B cell (primary cell): ENCODE results near the gene LEPR. TPM values are rescaled to one million over a fixed set of nuclear protein-coding genes. Genes with fewer than 3 reads are reported as not detected.

Source experiments
- ATAC-seq: fragments of 200-7000 bp; cut with Tn5 transposase; one replicate; pipeline ENCODE4 v1.10.0; 2021; ENCODE audit warnings: low read depth, mild to moderate bottlenecking, moderate number of reproducible peaks, moderate library complexity
- CTCF ChIA-PET: fragments of 350-600 bp; sonication (Branson Sonifier 250); formaldehyde crosslinking; loops from one replicate; lab custom pipeline; 2021; ENCODE audit warnings: antibody characterized with exemption, inconsistent platforms; lab: Charles Lee
- POLR2A ChIA-PET: fragments of 350-600 bp; sonication (Branson Sonifier 250); formaldehyde crosslinking; loops from one replicate; lab custom pipeline; 2021; ENCODE audit warnings: antibody characterized with exemption; lab: Charles Lee
- DNase-seq: peaks from one replicate; pipeline ENCODE4 v3.0.0; 2013
- H2AFZ ChIP-seq: 2 replicates; pipeline ENCODE4 v1.6.1; 2012; ENCODE audit warnings: mild to moderate bottlenecking, low read depth, low read length; ENCODE audit not compliant: insufficient read depth, poor library complexity, severe bottlenecking
- H3K27ac ChIP-seq, 2 donors: 1 replicate in 1 of 2; 2 replicates in 1 of 2; pipeline ENCODE4 v1.5.1; 2012 to 2013; ENCODE audit warnings: low read length in 2 of 2, mild to moderate bottlenecking in 2 of 2, moderate library complexity in 1 of 2
- H3K27me3 ChIP-seq, 4 experiments: fragments of 200-600 bp in 1 of 4; sonication (generic) in 1 of 4; replicated peaks in 1 of 4; 1 replicate in 2 of 4; 2 replicates in 2 of 4; pipeline versions ENCODE4 v1.6.1 to v1.7.0; 2013 to 2016; ENCODE audit warnings: low read length in 3 of 4, mild to moderate bottlenecking in 2 of 4, mixed read lengths in 1 of 4, moderate library complexity in 1 of 4; ENCODE audit not compliant: insufficient read depth in 4 of 4, control insufficient read depth in 3 of 4; ENCODE audit errors: control extremely low read depth in 1 of 4
- H3K36me3 ChIP-seq, 2 experiments: replicated peaks in 1 of 2; 1 replicate in 1 of 2; 2 replicates in 1 of 2; pipeline versions ENCODE4 v1.6.1 to v1.7.1; 2013; ENCODE audit warnings: low read length in 1 of 2; ENCODE audit not compliant: insufficient read depth in 2 of 2, control insufficient read depth in 1 of 2; ENCODE audit errors: control extremely low read depth in 1 of 2, extremely low read depth in 1 of 2
- H3K4me1 ChIP-seq, 2 donors: fragments of 200-600 bp in 1 of 2; sonication (generic) in 1 of 2; 1 replicate in 1 of 2; 2 replicates in 1 of 2; pipeline versions ENCODE4 v1.5.1 to v1.6.1; 2013 to 2017; ENCODE audit warnings: low read length in 2 of 2; ENCODE audit not compliant: control insufficient read depth in 2 of 2, insufficient read depth in 2 of 2
- H3K4me2 ChIP-seq: replicated peaks from 2 replicates; pipeline ENCODE3; 2012; ENCODE audit warnings: mild to moderate bottlenecking, low read depth, low read length; ENCODE audit not compliant: poor library complexity, severe bottlenecking
- H3K4me3 ChIP-seq, 5 experiments: fragments of 200-600 bp in 1 of 5; sonication (generic) in 1 of 5; 1 replicate in 3 of 5; 2 replicates in 2 of 5; pipeline versions ENCODE4 v1.5.1 to v1.7.0; 2011 to 2016; ENCODE audit warnings: low read length in 4 of 5, mild to moderate bottlenecking in 4 of 5, low read depth in 2 of 5, control low read depth in 1 of 5, moderate library complexity in 1 of 5; ENCODE audit not compliant: insufficient read depth in 1 of 5; ENCODE audit errors: control extremely low read depth in 1 of 5, extremely low read depth in 1 of 5
- H3K79me2 ChIP-seq: fragments of 200-600 bp; sonication (generic); one replicate; pipeline ENCODE4 v1.6.0; 2016; ENCODE audit warnings: low read length; ENCODE audit not compliant: control insufficient read depth, insufficient read depth
- H3K9ac ChIP-seq: fragments of 200-600 bp; sonication (generic); 2 replicates; pipeline ENCODE4 v1.6.1; 2017; ENCODE audit warnings: mild to moderate bottlenecking, low read length, moderate library complexity
- H3K9me3 ChIP-seq, 3 donors: one replicate each; pipeline versions ENCODE4 v1.6.1 to v1.7.1; 2013; ENCODE audit warnings: low read length in 2 of 3; ENCODE audit not compliant: control insufficient read depth in 2 of 3, insufficient read depth in 1 of 3; ENCODE audit errors: control extremely low read depth in 1 of 3
- H4K20me1 ChIP-seq: 2 replicates; pipeline ENCODE4 v1.6.0; 2012; ENCODE audit warnings: mild to moderate bottlenecking, low read length; ENCODE audit not compliant: insufficient read depth, control insufficient read depth, poor library complexity, severe bottlenecking
- H3K27ac Mint-ChIP-seq: one replicate; pipeline ENCODE4 v1.8.0; 2021; ENCODE audit warnings: mixed read lengths
- H3K27me3 Mint-ChIP-seq: one replicate; pipeline ENCODE4 v1.8.0; 2021; ENCODE audit warnings: mixed read lengths
- H3K4me1 Mint-ChIP-seq: one replicate; pipeline ENCODE4 v1.8.0; 2021; ENCODE audit warnings: mixed read lengths
- H3K4me3 Mint-ChIP-seq: one replicate; pipeline ENCODE4 v1.8.0; 2021; ENCODE audit warnings: mixed read lengths
- H3K9me3 Mint-ChIP-seq: one replicate; pipeline ENCODE4 v1.8.0; 2022; ENCODE audit warnings: mixed read lengths; ENCODE audit not compliant: insufficient read depth
- EZH2 ChIP-seq: IDR thresholded peaks from 2 replicates; pipeline ENCODE4 v1.6.1; 2012; ENCODE audit warnings: borderline replicate concordance, low read depth, mild to moderate bottlenecking, moderate library complexity, low read length; ENCODE audit not compliant: insufficient read depth, poor library complexity, severe bottlenecking
- WGBS: methylation state at CpG from one replicate; pipeline ENCODE4 v1.1.5; 2013; ENCODE audit warnings: missing lambda C conversion rate; ENCODE audit not compliant: insufficient coverage; 5-methylcytosine and 5-hydroxymethylcytosine counted together
- intact Hi-C: fragments of 100-400 bp; cut with micrococcal nuclease; formaldehyde crosslinking; loops from one replicate; pipeline ENCODE4 v1.10.0; 2022
- polyA plus RNA-seq: library from polyadenylated mRNA; depleted of rRNA; stranded (reverse); fragments of >200 nt; gene quantifications from 2 replicates; pipeline ENCODE4 v1.2.3, GENCODE V29; 2012
- total RNA-seq, 2 donors: library from RNA; stranded (reverse); fragments of 120-200 nt in 1 of 2; gene quantifications; 1 replicate in 1 of 2; 2 replicates in 1 of 2; pipeline versions ENCODE4 v1.2.3 to v1.2.4, GENCODE V29; 2013 to 2022
- TF ChIP-seq, protein P1 (sequence below): fragments of 200-600 bp; IDR thresholded peaks from one replicate; pipeline ENCODE4 v1.8.0; 2022; ENCODE audit warnings: antibody characterized with exemption, mild to moderate bottlenecking

Gene LEPR
- total and polyA plus RNA-seq, 2 donors (not counting 1 experiment from before 2014, with no cell fraction given): 0.19 to 0.30 TPM

GRCh38 chr1:65412256-65412983, 8.0 kb upstream of the LEPR start:
- no peak overlapping the region for H3K27ac ChIP-seq
- H3K27ac Mint-ChIP-seq: no peak overlapping the region
- H3K9me3 ChIP-seq: no peaks in the 10 kb centered on the region
- H3K9ac ChIP-seq: no peak overlapping the region
- no CpG with 5 or more reads among the region's 4 CpGs for WGBS
- H3K9me3 Mint-ChIP-seq: peaks cover 4% of the 10 kb centered on the region
- H3K4me1 Mint-ChIP-seq: no peaks in the 10 kb centered on the region
- TF ChIP-seq, protein P1, sequence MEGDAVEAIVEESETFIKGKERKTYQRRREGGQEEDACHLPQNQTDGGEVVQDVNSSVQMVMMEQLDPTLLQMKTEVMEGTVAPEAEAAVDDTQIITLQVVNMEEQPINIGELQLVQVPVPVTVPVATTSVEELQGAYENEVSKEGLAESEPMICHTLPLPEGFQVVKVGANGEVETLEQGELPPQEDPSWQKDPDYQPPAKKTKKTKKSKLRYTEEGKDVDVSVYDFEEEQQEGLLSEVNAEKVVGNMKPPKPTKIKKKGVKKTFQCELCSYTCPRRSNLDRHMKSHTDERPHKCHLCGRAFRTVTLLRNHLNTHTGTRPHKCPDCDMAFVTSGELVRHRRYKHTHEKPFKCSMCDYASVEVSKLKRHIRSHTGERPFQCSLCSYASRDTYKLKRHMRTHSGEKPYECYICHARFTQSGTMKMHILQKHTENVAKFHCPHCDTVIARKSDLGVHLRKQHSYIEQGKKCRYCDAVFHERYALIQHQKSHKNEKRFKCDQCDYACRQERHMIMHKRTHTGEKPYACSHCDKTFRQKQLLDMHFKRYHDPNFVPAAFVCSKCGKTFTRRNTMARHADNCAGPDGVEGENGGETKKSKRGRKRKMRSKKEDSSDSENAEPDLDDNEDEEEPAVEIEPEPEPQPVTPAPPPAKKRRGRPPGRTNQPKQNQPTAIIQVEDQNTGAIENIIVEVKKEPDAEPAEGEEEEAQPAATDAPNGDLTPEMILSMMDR: no peak
- TF ChIP-seq EZH2: no peak
- H3K4me2 ChIP-seq: no peak overlapping the region
- peaks cover 0 to 8% (median 7%) of the 10 kb centered on the region in 4 experiments for H3K27me3 ChIP-seq
- no peak overlapping the region for H3K4me3 Mint-ChIP-seq
- no peak overlapping the region for H2AFZ ChIP-seq
- H3K4me3 ChIP-seq: no peak overlapping the region
- DNase-seq (no peak), ATAC-seq (no peak)
- H3K79me2 ChIP-seq: no peaks in the 10 kb centered on the region
- H4K20me1 ChIP-seq: no peaks in the 10 kb centered on the region
- POLR2A ChIA-PET: no interaction called here
- CTCF ChIA-PET: interaction anchor here (0.6 kb wide), 1 partner anchor 276 kb away, joined by 3 read pairs; no protein-coding TSS in a partner anchor
- H3K36me3 ChIP-seq: no peaks in the 10 kb centered on the region
- intact Hi-C loops: no loop called here
- H3K27me3 Mint-ChIP-seq: peaks cover 42% of the 10 kb centered on the region
- no peaks in the 10 kb centered on the region for H3K4me1 ChIP-seq

GRCh38 chr1:65412984-65413375, 7.5 kb upstream of the LEPR start:
- no peak overlapping the region for H3K4me3 Mint-ChIP-seq
- H3K36me3 ChIP-seq: no peaks in the 10 kb centered on the region
- POLR2A ChIA-PET: no interaction called here
- DNase-seq (no peak), ATAC-seq (no peak)
- no peak overlapping the region for H3K27ac Mint-ChIP-seq
- TF ChIP-seq, protein P1: no peak
- no peak for TF ChIP-seq EZH2
- intact Hi-C loops: no loop called here
- no peaks in the 10 kb centered on the region for H3K4me1 Mint-ChIP-seq
- CTCF ChIA-PET: no interaction called here
- no peak overlapping the region for H3K27ac ChIP-seq
- peaks cover 4% of the 10 kb centered on the region for H3K9me3 Mint-ChIP-seq
- no peak overlapping the region for H3K9ac ChIP-seq
- no peaks in the 10 kb centered on the region for H4K20me1 ChIP-seq
- peaks cover 41% of the 10 kb centered on the region for H3K27me3 Mint-ChIP-seq
- H3K4me1 ChIP-seq: no peaks in the 10 kb centered on the region
- no peak overlapping the region for H3K4me2 ChIP-seq
- H3K4me3 ChIP-seq: no peak overlapping the region
- no peak overlapping the region for H2AFZ ChIP-seq
- peaks cover 0 to 8% (median 7%) of the 10 kb centered on the region in 4 experiments for H3K27me3 ChIP-seq
- H3K9me3 ChIP-seq: no peaks in the 10 kb centered on the region
- no peaks in the 10 kb centered on the region for H3K79me2 ChIP-seq
- no CpG with 5 or more reads among the region's 3 CpGs for WGBS
